ENCODE results near the gene ZC3H11A.

The ZC3H11A gene

GRCh38 chr1:203842559-203842876 is 47.1 kb downstream of the ZC3H11A start:
- DNase-seq (ENCODE audit: low spot score), result no peak

DNA sequence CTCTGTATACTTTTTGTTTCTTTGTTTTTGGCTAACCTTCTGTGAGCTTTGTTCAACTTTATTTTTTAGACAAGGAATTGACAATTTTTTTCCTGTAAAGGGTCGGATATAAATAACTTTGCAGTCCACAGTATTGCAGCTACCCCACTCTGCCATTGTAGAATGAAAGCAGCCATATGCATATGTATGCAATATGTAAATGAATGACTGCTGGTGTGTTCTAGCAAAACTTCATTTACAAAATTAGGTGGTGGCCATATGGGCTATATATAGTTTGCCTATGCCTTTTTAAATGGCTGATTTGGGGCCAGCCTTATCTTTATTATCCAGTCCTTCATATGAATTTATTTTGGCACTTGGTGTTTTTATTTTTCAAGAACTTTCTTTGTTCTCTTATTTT is 48.0 kb downstream of the ZC3H11A start:
- DNase-seq (ENCODE audit: low spot score), result no peak

All from CD4-positive, alpha-beta T cell treated with Interleukin-6 at 100 ng/mL for 8 hours (primary cell).